NCI-H1694 treated with DMSO at 0.1 percent for 48 hours (cell line): ENCODE results near the gene UMAD1.

Experiments
- DNase-seq: peaks from one replicate; lab custom pipeline; 2025; lab: John Stamatoyannopoulos, UW

Gene UMAD1

DNA sequence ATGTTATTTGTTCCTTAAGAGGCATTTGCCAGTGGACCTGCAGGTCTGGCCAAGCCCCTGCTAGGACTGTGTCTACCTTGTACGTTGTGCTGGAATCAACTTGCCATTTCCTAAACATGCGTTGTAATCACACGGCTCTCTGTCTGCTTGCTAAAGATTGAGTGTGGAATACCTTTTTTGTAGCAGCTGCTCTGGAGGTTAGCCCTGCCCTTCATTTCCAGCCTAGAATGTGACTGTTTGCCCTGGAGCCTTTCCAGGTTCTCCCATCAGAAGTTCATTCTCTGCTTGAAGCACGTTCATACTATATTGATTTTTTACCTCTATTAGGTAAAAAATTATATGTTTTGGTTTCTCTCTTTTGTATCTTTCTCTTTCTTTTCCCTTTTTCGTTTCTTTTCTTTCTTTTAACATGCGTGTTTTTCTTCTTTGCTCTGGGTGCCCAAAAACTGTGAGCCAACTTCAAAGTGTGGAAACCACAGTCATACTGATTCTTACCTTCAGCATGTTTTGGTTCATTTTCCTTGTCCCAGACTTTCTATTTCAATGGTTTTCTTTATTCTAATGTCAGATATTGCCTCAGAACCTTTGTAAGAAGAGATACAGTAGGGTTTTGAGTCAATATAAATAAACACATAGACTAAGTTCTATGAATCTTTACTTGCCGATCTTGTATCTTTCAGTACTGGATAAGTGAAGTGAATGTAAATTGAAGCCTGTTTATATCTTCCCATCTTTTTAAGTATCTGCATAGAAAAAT lies 189.7 kb downstream of the UMAD1 start:
- DNase-seq = peak; percentile 29

DNA sequence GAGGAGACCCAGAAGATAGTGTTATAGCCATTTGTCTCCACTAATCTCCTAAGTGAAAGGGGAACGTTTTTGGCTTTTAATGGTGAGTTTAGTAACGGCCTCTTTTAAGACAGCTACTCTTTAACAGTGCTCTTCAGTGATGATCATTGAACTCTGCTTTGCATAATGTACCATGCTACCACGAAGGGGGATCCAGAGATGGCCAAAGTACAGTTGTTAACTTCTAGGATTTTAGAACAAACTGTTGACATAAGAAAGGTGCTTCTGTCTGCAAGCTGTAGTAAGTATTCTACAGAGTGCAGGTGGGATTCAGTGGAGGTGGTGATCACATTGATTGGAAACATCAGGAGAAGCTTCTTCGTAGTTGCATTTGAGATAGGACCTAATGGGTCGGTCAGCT lies 192.0 kb downstream of the UMAD1 start:
- no peak for DNase-seq

DNA sequence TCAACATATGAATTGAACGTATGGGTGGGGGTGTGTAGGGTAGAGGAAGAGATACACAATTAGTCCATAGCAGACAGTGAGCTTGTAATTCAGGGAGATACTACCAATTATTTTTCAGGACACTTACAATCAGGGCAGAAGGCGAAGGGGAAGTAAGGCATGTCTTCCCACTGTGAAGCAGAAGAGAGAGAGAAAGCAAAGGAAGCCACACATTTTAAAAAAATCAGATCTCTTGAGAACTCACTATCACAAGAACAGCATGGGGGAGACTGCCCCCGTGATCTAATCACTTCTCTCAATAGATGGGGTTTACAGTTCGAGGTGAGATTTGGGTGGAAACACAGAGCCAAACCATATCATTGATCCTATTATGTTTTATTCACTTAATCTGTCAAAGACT lies 194.2 kb downstream of the UMAD1 start:
- DNase-seq = no peak

DNA sequence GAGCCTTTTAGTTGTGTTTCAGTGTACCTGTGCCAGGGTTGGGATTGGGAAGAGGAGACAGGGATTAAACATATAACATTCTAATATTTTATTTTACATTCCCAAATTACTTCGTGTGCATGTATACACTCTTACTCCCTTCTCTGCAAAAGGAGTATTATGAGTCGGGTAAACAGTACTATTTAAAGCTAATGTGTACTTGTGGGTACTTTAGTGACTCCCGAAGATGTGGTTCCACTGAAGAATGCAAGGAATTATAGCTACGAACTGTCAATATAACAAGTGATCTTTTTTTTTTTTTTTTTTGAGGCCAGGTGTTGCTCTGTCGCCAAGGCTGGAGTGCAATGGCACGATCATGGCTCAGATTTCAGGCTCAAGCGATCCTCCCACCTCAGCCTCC lies 200.5 kb downstream of the UMAD1 start:
- DNase-seq = no peak

DNA sequence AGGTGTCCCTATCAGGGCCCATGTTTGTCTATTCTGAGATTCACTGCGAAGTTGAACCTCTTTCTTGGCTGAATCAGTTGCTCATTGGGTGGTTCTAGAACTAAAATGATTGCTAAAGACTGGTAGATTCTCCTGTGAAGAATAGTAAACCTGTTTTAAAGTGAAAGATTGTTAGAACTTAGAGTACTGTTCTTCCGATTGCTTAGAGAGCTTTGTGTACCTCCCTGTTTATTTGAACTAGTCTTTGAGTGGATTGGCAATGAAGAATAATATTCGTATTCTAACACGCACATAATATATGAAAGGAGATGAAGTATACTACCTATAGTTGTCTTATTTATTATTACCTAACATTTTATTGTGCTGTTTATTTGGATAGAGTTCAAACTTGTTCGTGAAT lies 202.7 kb downstream of the UMAD1 start:
- no peak for DNase-seq

DNA sequence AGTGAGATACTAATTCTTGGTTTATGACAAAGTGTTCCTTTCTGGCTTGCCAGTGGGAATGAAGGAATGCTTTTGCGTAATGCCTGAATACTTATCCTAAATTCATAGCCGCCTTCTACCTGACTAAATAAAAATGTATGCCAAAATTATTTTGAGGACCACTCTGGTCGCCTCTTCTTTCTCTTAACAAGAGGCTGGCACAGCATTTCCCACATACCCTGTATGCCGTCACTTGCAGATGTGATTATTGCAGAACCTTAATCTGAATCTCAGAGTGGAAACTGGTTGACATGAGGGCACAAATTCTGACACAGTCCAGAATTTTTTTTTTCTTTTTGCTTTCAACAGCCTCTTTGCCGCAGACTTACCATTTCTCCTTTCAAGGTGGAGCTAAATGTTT lies 203.4 kb downstream of the UMAD1 start:
- DNase-seq = no peak

DNA sequence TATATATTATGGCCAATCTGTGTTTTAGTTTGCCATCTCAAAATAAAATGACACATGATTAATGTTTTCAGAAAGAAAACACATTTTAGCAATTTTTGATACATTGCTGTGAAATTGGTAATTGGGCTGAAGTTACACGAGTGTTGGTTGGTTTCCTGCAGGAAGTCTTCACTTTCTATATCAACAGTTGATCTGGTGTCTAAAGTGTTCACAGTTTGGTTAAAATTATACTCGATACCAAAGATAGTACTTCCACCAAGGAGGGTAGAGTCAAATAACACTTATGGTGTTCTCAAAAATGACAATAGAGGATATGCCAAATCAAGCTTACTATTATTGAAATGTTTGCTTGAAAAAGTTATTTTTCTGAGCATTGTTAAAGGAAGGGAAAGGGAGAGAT lies 207.7 kb downstream of the UMAD1 start:
- DNase-seq = no peak

DNA sequence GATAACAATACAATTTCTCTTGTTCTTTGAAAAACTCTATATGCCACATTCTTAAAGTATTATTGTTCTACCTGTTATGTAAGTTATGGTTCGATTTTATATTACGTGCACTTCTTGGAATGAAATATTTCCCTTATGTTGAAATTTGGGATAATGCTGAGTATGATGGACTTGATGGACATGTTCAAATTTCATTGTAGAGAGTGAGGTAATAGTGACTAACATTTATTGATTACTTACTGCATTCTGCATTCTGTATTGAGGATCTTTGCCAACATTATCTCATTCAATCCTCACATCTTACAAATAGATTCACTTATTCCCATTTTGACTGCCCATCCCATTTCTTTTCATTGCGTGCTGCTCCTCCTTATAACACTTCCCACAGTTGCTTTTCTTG lies 208.3 kb downstream of the UMAD1 start:
- DNase-seq = no peak

DNA sequence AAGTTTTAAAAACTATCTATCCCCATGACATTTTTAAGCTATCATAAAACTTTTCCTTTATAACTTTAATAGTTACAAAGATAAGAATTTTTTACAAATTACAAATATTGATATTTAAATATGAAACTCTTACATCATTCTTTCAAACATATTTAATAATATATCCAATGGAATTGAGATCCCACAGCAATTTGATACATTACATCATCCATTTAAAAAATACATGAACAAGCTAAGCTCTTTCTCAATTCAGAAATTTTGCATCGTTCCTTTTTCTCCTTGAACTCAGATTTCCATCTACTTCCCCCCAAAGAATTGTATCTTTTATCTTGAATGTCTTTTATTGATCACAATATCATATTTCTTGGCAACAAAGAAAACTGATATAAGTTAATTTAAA lies 209.6 kb downstream of the UMAD1 start:
- DNase-seq = no peak

DNA sequence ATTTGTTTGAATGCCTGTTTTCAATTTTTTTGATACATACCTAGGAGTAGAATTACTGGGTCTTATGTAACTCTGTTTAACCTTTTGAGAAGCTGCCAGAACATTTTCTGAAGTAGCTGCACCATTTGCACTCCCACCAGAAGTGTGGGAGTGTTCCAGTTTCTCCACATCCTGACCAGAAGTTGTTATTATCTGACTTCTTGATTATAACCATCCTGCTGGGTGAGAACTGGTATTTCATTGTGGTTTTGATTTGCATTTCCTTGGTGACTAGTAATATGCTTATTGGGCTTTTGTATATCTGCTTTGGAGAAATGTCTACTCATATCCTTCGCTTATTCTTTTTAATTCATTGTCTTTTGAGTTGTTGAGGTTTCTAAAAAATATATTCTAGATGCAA lies 210.8 kb downstream of the UMAD1 start:
- DNase-seq = no peak

DNA sequence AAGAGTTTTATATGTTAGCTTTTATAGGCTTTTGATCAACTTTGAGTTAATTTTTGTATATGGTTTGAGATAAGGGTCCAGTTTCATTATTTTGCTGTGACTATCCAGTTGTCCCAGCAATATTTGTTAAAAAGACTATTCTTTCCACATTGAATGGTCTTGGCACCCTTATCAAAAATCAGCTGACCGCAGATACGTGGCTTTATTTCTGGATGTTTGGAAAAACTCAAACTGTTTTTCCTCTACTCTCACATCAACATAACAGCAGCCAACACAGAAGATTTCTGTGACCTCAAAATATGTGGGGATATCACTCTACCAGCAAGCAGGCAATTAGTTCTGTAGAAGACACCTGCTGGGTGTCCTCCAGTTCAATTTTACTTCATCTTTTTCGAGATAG lies 211.4 kb downstream of the UMAD1 start:
- DNase-seq = no peak

DNA sequence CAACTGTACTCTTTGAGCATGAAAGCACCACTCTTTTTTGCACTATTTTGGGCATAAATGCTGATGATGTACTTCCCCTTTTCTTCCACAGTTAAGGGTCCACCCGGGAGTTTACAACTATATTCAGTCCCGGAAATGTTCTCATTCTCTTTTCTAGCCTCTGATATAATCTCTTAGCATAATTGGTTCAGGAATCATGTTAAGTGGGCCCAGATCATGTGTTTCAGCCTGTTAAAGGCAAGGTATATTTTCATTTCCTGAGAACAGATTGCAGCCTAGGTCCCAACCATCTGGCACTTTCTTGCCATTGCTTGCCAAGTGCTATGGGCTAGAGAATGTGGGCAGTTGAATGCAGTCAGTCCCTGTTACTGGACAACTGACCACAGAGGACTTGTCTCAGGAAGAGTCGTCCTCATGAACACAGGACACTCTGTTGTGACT lies 216.6 kb downstream of the UMAD1 start:
- DNase-seq = no peak

DNA sequence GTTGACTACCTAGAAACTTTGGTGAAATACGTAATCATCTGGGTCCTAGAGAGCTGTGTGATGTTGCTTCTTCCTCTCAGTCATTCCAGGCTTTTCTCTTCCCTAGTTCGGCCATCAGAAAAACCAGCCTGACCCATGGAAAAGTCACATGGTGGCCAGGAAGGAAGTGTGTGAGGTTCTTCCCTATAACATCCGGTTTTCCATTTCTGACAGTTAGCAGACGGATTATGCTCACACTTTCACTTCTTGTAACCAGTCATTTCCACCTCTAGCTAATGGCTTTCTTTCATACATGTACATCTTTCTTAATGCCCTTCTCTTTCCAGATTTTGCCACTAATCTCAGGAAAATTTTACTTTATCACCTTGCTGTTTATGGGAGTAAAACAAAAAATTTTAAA lies 218.0 kb downstream of the UMAD1 start:
- no peak for DNase-seq

DNA sequence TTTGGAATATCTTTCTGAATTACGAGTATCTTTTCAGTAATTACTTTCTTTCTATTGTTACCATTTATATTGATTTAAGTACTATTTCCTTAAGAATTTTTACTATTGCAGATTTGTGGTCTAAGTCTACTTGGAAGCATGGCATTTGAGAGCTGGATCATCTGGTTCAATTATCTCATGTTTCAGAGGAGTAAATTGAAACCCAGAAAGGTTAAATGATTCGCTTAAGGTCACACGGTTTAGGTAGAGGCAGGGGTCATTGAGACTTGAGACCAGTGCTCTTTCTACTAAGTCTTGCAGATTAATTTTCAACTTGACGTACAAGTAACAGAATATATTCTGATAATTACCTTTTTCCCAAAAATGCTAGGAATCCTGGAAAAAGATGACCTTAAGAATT lies 218.9 kb downstream of the UMAD1 start:
- DNase-seq = no peak

DNA sequence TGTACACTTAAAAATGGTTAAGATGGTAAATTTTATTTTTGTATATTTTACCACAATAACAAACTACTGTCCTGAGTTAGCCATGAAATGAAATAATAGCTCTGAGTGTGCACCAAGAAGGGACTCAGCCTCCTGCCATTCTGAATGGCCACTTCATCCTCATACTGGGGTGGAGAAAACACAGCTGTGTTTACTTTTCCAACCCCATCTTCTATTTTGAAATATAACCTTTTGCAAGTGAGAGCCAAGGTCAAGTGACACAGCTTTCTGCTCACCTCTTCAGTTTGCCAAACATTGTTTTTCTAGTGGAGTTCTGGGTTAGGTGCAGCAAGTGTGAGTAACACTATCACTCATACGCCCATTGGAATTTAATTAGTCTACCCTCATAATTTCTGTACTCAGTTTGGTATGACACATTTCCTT lies 220.7 kb downstream of the UMAD1 start:
- no peak for DNase-seq

DNA sequence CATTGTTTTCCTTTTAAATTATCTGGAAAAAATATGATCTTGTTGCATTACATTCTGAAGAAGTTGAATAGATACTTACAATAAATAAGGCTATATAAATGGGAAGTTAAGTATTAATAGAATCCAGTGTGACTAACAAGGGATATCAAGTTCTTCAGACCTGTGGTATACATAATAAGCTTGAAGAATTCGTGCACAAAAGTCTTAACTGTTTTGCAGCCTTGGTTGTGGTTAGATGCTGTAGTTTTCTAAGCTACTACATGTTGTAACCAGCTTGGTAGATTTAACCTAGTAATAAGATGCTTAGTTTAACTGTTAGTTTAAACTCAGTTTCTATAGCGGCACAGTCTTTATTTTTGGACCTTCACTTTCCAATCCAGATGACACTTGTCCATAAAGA lies 221.8 kb downstream of the UMAD1 start:
- no peak for DNase-seq

DNA sequence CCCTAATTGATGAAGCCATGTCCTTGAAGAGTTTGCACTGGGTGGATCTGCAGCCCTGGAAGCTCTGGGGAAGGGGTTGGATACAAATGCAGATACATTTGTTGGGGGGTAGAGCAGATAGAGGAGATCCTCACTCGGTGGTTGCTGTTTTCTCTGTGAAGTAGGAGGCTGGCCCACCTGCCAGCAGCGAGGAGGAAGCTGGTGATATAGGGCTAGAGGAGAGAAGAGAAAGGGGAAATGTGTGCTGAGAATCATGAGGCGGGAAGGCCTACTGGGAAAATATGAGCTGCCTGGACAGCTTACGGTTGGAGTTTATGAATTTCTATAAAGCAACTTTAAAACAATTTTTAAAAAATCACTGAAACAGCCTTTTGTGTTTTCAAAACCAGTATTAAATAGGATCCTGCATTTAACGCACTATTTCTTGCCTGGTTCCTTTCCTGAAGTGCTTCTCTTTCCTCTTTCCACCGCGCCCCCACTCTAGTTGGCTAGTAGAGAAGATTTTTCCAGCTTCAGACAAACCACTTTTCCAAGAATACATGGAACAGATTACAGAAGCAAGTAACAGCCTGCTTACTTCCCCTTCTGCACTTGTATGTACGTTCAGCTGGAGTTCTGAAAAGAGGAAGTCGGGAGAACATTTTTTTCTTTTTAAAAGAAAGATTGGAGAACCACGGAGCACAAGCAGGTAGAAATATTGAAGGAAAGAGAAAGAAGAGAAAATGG lies 227.5 kb downstream of the UMAD1 start:
- DNase-seq = no peak

DNA sequence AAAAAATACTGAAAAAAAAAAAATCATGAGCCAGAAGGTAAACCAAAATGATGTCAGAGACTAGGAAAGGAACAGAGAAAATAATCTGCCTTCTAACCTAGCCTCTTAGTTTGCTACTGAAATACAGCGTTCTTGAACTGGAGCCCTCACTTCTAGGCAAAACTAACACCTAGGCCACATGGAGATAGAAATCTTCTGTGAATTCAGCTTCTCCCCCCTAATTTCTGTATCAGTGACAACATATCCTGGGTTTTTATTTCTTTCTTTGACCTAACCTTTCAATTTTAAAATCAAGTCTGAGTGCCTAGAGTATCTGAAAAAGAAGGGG lies 228.0 kb downstream of the UMAD1 start:
- no peak for DNase-seq

DNA sequence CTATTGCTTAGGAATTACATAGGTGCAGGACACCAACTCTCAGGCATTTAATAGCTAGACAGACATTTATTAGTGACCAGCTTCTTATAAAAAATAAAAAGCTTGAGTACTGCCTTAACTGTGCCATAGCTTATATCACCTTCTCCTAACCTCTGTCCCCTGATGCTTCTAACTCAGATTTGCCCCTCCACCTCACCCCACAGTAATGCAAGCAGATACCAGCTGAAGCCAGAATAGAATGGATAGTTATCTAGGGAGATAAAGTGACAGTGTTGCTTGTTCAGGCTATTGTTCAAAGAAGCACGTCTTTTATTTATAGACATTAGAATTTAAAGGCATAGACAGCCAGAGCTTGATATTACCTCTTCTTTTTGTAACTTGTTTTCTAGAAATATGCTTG lies 228.5 kb downstream of the UMAD1 start:
- no peak for DNase-seq

DNA sequence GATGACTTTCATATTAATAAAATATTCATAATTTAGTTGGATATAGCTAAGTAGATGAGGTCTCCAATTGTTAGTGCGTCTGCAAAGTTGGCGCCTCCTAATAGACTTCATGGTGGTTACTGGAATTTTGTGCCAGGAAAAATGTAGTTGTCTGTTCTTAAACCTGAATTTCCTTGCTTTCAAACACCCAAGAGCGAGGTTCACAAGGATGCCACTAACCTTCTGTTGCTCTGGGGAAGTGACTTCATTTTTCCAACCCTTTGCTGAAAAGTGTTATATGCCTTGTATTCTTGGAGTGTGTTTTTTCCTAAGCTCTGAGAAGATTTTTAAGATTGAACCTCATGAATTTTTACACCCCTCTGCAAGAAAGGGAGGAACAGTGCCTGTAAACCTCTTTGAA lies 229.1 kb downstream of the UMAD1 start:
- no peak for DNase-seq

DNA sequence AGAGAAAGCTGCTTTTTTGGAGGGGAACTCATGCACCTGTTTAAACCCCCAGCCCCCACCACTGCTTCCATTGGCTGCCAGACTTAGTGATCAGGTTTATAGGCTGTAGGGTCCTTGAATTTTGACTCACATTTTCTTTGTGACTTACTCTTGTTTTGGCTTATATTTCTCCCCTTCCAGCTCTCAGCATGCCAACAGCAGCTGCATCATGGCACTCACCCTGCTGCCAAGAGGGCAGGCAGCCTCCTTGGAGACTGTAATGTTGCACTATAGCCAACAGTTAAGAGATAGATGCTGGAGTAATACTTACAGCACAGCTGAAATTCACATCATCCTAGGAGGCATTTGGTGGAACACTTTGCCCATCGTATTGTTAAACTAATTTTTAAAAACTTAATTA lies 230.0 kb downstream of the UMAD1 start:
- no peak for DNase-seq

DNA sequence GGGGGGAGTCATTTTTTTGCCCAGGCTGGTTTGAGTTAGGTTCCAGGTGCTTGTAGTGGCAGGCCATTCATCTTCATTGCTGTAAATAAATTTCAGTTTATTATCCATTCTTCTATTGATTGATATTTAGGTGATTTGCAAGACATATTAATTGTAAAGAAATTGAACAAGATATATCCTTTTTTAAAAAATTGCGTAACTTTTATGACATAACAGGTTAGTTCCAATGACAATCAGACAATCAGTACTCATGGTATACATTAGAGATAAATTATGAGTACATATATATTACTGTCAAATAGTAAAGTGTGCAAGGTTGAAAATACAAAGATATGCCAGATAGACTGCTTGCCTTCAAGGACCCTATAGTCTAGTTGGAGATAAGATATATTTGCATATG lies 235.9 kb downstream of the UMAD1 start:
- DNase-seq = no peak

DNA sequence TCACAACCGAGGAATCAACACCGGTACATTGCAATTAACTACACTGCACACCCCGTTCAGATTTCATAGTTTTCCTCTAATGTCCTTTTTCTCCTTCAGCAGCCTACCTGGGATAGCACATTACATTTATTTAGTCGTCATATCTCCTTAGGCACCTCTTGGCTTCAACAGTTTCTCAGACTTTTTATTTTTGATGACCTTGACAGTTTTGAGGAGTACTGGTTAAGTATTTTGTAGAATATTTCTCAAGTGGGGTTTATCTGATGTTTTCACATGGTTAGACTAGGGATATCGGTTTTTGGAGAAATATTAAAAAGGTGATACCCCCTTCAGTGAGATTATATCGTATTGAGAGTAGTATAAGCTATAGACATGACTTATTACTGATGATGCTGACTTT lies 241.0 kb downstream of the UMAD1 start:
- DNase-seq = no peak

DNA sequence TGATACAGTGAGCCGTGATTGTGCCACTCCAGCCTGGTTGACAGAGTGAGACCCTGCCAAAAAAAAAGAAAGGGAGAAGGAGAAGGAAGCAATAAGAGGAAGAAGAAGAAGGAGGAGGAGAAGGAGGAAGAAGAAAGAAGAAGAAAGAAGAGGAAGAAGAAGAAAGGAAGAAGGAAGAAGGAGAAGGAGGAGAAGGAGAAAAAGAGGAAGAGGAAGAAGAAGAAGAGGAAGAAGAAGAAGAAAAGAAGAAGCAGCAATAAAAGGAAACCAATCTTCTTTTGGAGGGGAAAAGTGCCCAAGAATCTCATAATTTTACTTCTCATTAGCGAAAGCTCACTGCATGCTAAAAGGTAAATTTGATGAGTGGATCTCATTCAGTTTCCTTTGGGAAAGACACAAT lies 242.3 kb downstream of the UMAD1 start:
- no peak for DNase-seq
